Esophagus muscularis mucosa (tissue), 3 donors: ENCODE measurements around the gene KCTD5.

Source experiments
- CTCF ChIP-seq, 3 experiments: fragments of 200-600 bp in 2 of 3; fragments of 450-650 bp in 1 of 3; sonication (generic) in 2 of 3; IDR thresholded peaks; one replicate each; pipeline ENCODE4 v1.5.1; 2017 to 2019; ENCODE audit warnings: antibody characterized with exemption in 3 of 3, mild to moderate bottlenecking in 2 of 3, moderate library complexity in 1 of 3
- POLR2A ChIP-seq: fragments of 450-650 bp; IDR thresholded peaks from one replicate; pipeline ENCODE4 v1.6.1; 2017; ENCODE audit warnings: antibody characterized with exemption, moderate library complexity, mild to moderate bottlenecking, low read depth

- TF ChIP-seq POLR2A (no peak), CTCF (IDR thresholded peaks at IDR 0.05) (no peak)
Observed at GRCh38 chr16:2757344-2757743, 75.0 kb downstream of the KCTD5 start.
